NOMO-1 treated with DMSO at 0.1 percent for 48 hours (cell line): ENCODE results near the gene RNF103.
"Not testable (repeated sequence)": the region's sequence is repeated elsewhere in the genome, so short reads cannot be mapped to it uniquely, and the experiment has no call there.

Experiments used
- DNase-seq: peaks from one replicate; lab custom pipeline; 2025; ENCODE audit not compliant: unreplicated experiment; lab: John Stamatoyannopoulos, UW

RNF103 gene

GRCh38 chr2:86623494-86624266 is at the start of gene RNF103:
Gene RNF103 (minus strand): TSS chr2:86623865. CDS start chr2:86622886, 979 bp downstream.
- peak; percentile 80 for DNase-seq

GRCh38 chr2:86673011-86673410 is 49.3 kb upstream of the RNF103 start:
- no peak for DNase-seq

- no peak for DNase-seq
These were observed 48.4 kb upstream of the RNF103 start for GRCh38 chr2:86672027-86672545.

GRCh38 chr2:86671337-86671981 is 47.8 kb upstream of the RNF103 start:
- DNase-seq, result no peak

GRCh38 chr2:86669323-86669722 is 45.7 kb upstream of the RNF103 start:
- not testable (repeated sequence) for DNase-seq

- no peak for DNase-seq
These were observed 37.7 kb upstream of the RNF103 start for GRCh38 chr2:86661333-86661732.

- DNase-seq, result no peak
These were observed 26.5 kb upstream of the RNF103 start for GRCh38 chr2:86650188-86650587.

GRCh38 chr2:86649119-86649947 is 25.7 kb upstream of the RNF103 start:
- DNase-seq, result no peak

- no peak for DNase-seq
These were observed 25.0 kb upstream of the RNF103 start for GRCh38 chr2:86648681-86649080.

- no peak for DNase-seq
These were observed 23.2 kb upstream of the RNF103 start for GRCh38 chr2:86646865-86647264.

- DNase-seq, result no peak
These were observed 22.7 kb upstream of the RNF103 start for GRCh38 chr2:86646329-86646728.

- DNase-seq, result no peak
These were observed 22.1 kb upstream of the RNF103 start for GRCh38 chr2:86645752-86646151.

GRCh38 chr2:86638712-86639111 is 15.0 kb upstream of the RNF103 start:
- no peak for DNase-seq

GRCh38 chr2:86636842-86637241 is 13.2 kb upstream of the RNF103 start:
- no peak for DNase-seq

- DNase-seq, result no peak
These were observed 10.7 kb upstream of the RNF103 start for GRCh38 chr2:86634352-86634751.

- no peak for DNase-seq
These were observed 9.5 kb upstream of the RNF103 start for GRCh38 chr2:86633155-86633651.

- no peak for DNase-seq
These were observed 9.0 kb upstream of the RNF103 start for GRCh38 chr2:86632672-86633071.

GRCh38 chr2:86631846-86632485 is 8.3 kb upstream of the RNF103 start:
- DNase-seq, result no peak

- no peak for DNase-seq
These were observed 4.4 kb upstream of the RNF103 start for GRCh38 chr2:86628091-86628522.

- DNase-seq, result no peak
These were observed 3.9 kb upstream of the RNF103 start for GRCh38 chr2:86627550-86627949.

- no peak for DNase-seq
These were observed 1.4 kb upstream of the RNF103 start for GRCh38 chr2:86625096-86625495.
